K562 (cell line): ENCODE measurements around the gene SPDEF. TPM values are rescaled to one million over a fixed set of nuclear protein-coding genes. Genes with fewer than 3 reads are reported as not detected.
A peak's percentile ranks its signal among the peaks of the same experiment; 100 is the strongest.

Experiments used
- ATF1 ChIP-seq, 2 experiments: fragments of 450-650 bp in 1 of 2; IDR thresholded peaks; 2 replicates each; pipeline ENCODE4 v1.6.1; 2016; ENCODE audit warnings: missing compliant biosample characterization in 1 of 2, missing genetic modification characterization in 1 of 2
- DACH1 ChIP-seq: fragments of 450-650 bp; IDR thresholded peaks from 2 replicates; pipeline ENCODE4 v1.6.1; 2018; ENCODE audit not compliant: partially characterized antibody
- DLX4 ChIP-seq: fragments of 250-450 bp; sonication (Bioruptor Pico); IDR thresholded peaks from 2 replicates; pipeline ENCODE4 v1.6.1; 2021; ENCODE audit warnings: mild to moderate bottlenecking
- ETS1 ChIP-seq: conservative IDR thresholded peaks from 2 replicates; pipeline ENCODE4 v1.6.1; 2011; ENCODE audit warnings: low read depth, mild to moderate bottlenecking, low read length; ENCODE audit not compliant: control insufficient read depth
- HMG20A ChIP-seq: fragments of 450-650 bp; formaldehyde crosslinking; conservative IDR thresholded peaks from 2 replicates; pipeline ENCODE4 v1.4.0; 2020; ENCODE audit warnings: mild to moderate bottlenecking, mixed read lengths
- ILK ChIP-seq: fragments of 450-650 bp; IDR thresholded peaks from 2 replicates; pipeline ENCODE4 v1.6.1; 2016; ENCODE audit warnings: missing genetic modification characterization, low read depth, mild to moderate bottlenecking, missing compliant biosample characterization, moderate library complexity, borderline replicate concordance
- LARP7 ChIP-seq: fragments of 450-650 bp; IDR thresholded peaks from 2 replicates; pipeline ENCODE4 v1.6.1; 2016
- MEF2A ChIP-seq: IDR thresholded peaks from 2 replicates; pipeline ENCODE4 v1.6.1; 2011; ENCODE audit warnings: low read depth, mild to moderate bottlenecking, low read length, moderate library complexity; ENCODE audit not compliant: control insufficient read depth
- MTA1 ChIP-seq: fragments of 450-650 bp; IDR thresholded peaks from 2 replicates; pipeline ENCODE4 v1.6.1; 2017; ENCODE audit warnings: borderline replicate concordance
- PKNOX1 ChIP-seq: fragments of 450-650 bp; IDR thresholded peaks from 2 replicates; pipeline ENCODE4 v1.6.1; 2016
- SMARCE1 ChIP-seq: fragments of 450-650 bp; IDR thresholded peaks from 2 replicates; pipeline ENCODE4 v1.7.1; 2016; ENCODE audit warnings: mild to moderate bottlenecking
- SOX6 ChIP-seq: fragments of 450-650 bp; IDR thresholded peaks from 2 replicates; pipeline ENCODE4 v1.6.1; 2014; ENCODE audit warnings: mild to moderate bottlenecking
- SREBF1 ChIP-seq: fragments of 150-350 bp; IDR thresholded peaks from 2 replicates; pipeline ENCODE4 v1.6.1; 2014; ENCODE audit warnings: antibody characterized with exemption, low read depth, low read length, borderline replicate concordance
- ZBED1 ChIP-seq: IDR thresholded peaks from 2 replicates; pipeline ENCODE4 v1.6.1; 2014
- ZNF121 ChIP-seq: sonication (generic); formaldehyde crosslinking; conservative IDR thresholded peaks from 2 replicates; pipeline ENCODE4 v1.8.0; 2022; ENCODE audit warnings: missing genetic modification reagents
- ZNF232 ChIP-seq: sonication (generic); formaldehyde crosslinking; IDR thresholded peaks from 2 replicates; pipeline ENCODE4 v1.8.0; 2022; ENCODE audit warnings: mild to moderate bottlenecking, missing genetic modification reagents
- ZNF316 ChIP-seq: fragments of 450-650 bp; IDR thresholded peaks from 2 replicates; pipeline ENCODE4 v1.6.1; 2016
- ZNF318 ChIP-seq, 2 experiments: fragments of 450-650 bp; IDR thresholded peaks; 2 replicates each; pipeline ENCODE4 v1.6.1; 2016; ENCODE audit warnings: mild to moderate bottlenecking in 2 of 2, borderline replicate concordance in 1 of 2, low read depth in 1 of 2, moderate library complexity in 1 of 2
- ZNF354B ChIP-seq: fragments of 250-450 bp; sonication (Bioruptor Pico); IDR thresholded peaks from 2 replicates; pipeline ENCODE4 v1.4.0; 2020
- polyA plus RNA-seq, 8 experiments: library from polyadenylated mRNA; depleted of rRNA in 4 of 8; stranded (reverse) in 5 of 8; unstranded in 3 of 8; fragments of >200 nt; fragmentation: Nextera tagmentation in 2 of 8; fragmentation: Illumina TruSeq in 1 of 8; extraction: Ambion mirVana in 2 of 8; extraction: Trizol in 1 of 8; gene quantifications; 2 replicates each; pipeline versions ENCODE4 v1.2.1 to v1.2.3, GENCODE V29; 2011 to 2014; ENCODE audit warnings: inconsistent platforms in 1 of 8, missing spikeins in 1 of 8
- total RNA-seq, 7 experiments: library from RNA; depleted of rRNA in 6 of 7; stranded (reverse); fragments of >200 nt in 6 of 7; fragmentation: Illumina TruSeq in 2 of 7; extraction: Trizol in 2 of 7; gene quantifications; 2 replicates each; pipeline versions ENCODE4 v1.2.1 to v1.2.3, GENCODE V29; 2011 to 2021; ENCODE audit warnings: low replicate concordance in 1 of 7

SPDEF gene
- total and polyA plus RNA-seq, 9 of the 15 experiments (the other 6 are each of a cell fraction or from before 2014, with no cell fraction given) = 0.04 to 0.12 (median 0.11) TPM; not detected in 5

- TF ChIP-seq ZNF318 (IDR thresholded peaks at IDR 0.05; ENCODE audit: borderline replicate concordance in 1 of 2, low read depth in 1 of 2) (no peak), ZNF232 (no peak), ZBED1 (0 out of 2 replicates have a peak, but pooled peaks have one; percentile 55), HMG20A (CRISPR knock-in tag) (no peak), ETS1 (peak; percentile 77), MTA1 (peak; percentile 47; the same call in 1 of the 2 replicates), ILK (no peak), ZNF354B (no peak), ZNF316 (no peak), DLX4 (no peak), SMARCE1 (peak; percentile 84), ZNF121 (CRISPR knock-in tag) (no peak), DACH1 (peak; percentile 59), MEF2A (no peak), SOX6 (peak; percentile 90), ATF1 (CRISPR knock-in tag; IDR thresholded peaks at IDR 0.05) (no peak), ATF1 (tag; IDR thresholded peaks at IDR 0.05) (peak; percentile 59; the same call in 1 of the 2 replicates), LARP7 (no peak), SREBF1 (no peak), PKNOX1 (no peak)
Measured at GRCh38 chr6:34562861-34563512, 6.9 kb upstream of the SPDEF start (continued).
